ENCODE results near the gene NDUFS2. TPM values are rescaled to one million over a fixed set of nuclear protein-coding genes. Genes with fewer than 3 reads are reported as not detected.

The NDUFS2 gene
- total RNA-seq, 1 experiment from 2014 or later = 94.9 TPM

DNA sequence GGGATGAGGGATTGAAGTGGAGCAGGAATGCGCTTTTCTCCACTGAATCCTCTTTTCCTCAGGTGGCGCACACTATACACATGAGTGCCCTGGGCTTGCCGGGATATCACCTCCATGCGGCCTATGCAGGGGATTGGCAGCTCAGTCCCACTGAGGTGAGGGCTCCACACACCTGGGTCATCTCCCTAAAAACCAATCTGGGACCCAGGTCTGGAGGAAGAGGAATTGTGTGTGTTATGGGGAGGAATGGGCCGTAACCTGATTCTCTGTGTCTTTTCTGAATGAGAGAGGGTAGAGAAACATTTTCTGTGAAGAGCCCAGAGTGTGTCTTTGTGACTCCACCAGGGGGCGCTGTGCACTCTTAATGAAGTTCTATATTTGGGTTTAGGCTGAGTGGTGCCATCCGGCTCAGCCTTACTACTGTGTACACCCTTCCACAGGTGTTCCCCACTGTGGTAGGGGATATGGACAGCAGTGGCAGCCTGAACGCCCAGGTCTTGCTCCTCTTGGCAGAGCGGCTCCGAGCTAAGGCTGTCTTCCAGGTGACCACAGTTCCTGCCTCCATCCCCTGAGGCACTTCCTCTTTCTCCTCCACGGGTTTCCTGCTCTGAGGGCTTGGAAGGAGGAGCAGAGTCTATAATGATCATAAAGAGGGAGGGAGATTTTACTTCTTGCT is 25.2 kb downstream of the NDUFS2 start:
- CTCF ChIA-PET = interaction anchor here (0.5 to 2.5 kb wide), 5 partner anchors 11 to 156 kb away, joined by 4 to 30 read pairs (median 5); partner anchors contain the start of gene NR1I3
- TF ChIP-seq, protein P1, sequence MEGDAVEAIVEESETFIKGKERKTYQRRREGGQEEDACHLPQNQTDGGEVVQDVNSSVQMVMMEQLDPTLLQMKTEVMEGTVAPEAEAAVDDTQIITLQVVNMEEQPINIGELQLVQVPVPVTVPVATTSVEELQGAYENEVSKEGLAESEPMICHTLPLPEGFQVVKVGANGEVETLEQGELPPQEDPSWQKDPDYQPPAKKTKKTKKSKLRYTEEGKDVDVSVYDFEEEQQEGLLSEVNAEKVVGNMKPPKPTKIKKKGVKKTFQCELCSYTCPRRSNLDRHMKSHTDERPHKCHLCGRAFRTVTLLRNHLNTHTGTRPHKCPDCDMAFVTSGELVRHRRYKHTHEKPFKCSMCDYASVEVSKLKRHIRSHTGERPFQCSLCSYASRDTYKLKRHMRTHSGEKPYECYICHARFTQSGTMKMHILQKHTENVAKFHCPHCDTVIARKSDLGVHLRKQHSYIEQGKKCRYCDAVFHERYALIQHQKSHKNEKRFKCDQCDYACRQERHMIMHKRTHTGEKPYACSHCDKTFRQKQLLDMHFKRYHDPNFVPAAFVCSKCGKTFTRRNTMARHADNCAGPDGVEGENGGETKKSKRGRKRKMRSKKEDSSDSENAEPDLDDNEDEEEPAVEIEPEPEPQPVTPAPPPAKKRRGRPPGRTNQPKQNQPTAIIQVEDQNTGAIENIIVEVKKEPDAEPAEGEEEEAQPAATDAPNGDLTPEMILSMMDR (IDR thresholded peaks at IDR 0.05) = peak; percentile 88
- no peak for TF ChIP-seq SIN3A (IDR thresholded peaks at IDR 0.05; ENCODE audit: borderline replicate concordance, insufficient read depth, low read depth, low read length)
- POLR2A ChIA-PET = no interaction called here
- DNase-seq (ENCODE audit: low read depth, low spot score) = peak; percentile 39
- Histone ChIP-seq H3K27me3 (ENCODE audit: control insufficient read depth, insufficient read depth, low read length) (no peaks in the 10 kb centered on the region), H3K27ac (ENCODE audit: low read length) (peak overlapping the region; percentile 90), H3K9me3 (ENCODE audit: control insufficient read depth, insufficient read depth, low read depth, low read length) (no peaks in the 10 kb centered on the region), H3K4me3 (ENCODE audit: low read depth in 2 of 2, low read length in 2 of 2) (peak overlapping the region; percentile 82 to 86; a peak in 2 of 4 replicates), H3K4me1 (ENCODE audit: control insufficient read depth, insufficient read depth, low read length) (peaks cover 19% of the 10 kb centered on the region), H3K36me3 (ENCODE audit: control insufficient read depth, insufficient read depth, low read length) (peaks cover 2% of the 10 kb centered on the region; the same call in 1 of the 2 replicates)
- ATAC-seq = peak; percentile 76
- in situ Hi-C loops (cut with HindIII; ENCODE audit: low pct_unique_long_range_greater_than_20kb, low sequenced_read_pairs) (no loop called here), intact Hi-C loops (cut with micrococcal nuclease; ENCODE audit: unreplicated experiment) (loop anchor here (5.0 kb wide), 2 partner anchors 65 to 145 kb away; no protein-coding TSS in a partner anchor)
- BruUV-seq (replicated peaks) = TSS peak; percentile 64

- DNase-seq (ENCODE audit: low read depth, low spot score) (no peak), ATAC-seq (no peak)
- in situ Hi-C loops (cut with HindIII; ENCODE audit: low pct_unique_long_range_greater_than_20kb, low sequenced_read_pairs) (no loop called here), intact Hi-C loops (cut with micrococcal nuclease; ENCODE audit: unreplicated experiment) (loop anchor here (5.0 kb wide), 2 partner anchors 64 to 144 kb away; no protein-coding TSS in a partner anchor)
- POLR2A ChIA-PET = no interaction called here
- H3K27me3 ChIP-seq (ENCODE audit: control insufficient read depth, insufficient read depth, low read length) = no peaks in the 10 kb centered on the region
- TF ChIP-seq POLR2AphosphoS5 (IDR thresholded peaks at IDR 0.05; ENCODE audit: low read depth, low read length) = no peak
- TF ChIP-seq, protein P1 (IDR thresholded peaks at IDR 0.05) = no peak
- TF ChIP-seq TCF7L2 (IDR thresholded peaks at IDR 0.05; ENCODE audit: low read depth, low read length) = no peak
- no peak for TF ChIP-seq REST (IDR thresholded peaks at IDR 0.05; ENCODE audit: insufficient read depth in 1 of 2, low read depth in 2 of 2, low read length in 1 of 2)
- no peak for TF ChIP-seq SIN3A (IDR thresholded peaks at IDR 0.05; ENCODE audit: borderline replicate concordance, insufficient read depth, low read depth, low read length)
- no TSS peak for BruUV-seq (replicated peaks)
- H3K4me3 ChIP-seq (ENCODE audit: low read depth in 2 of 2, low read length in 2 of 2) = no peak overlapping the region
- peaks cover 19% of the 10 kb centered on the region for H3K4me1 ChIP-seq (ENCODE audit: control insufficient read depth, insufficient read depth, low read length)
- H3K9me3 ChIP-seq (ENCODE audit: control insufficient read depth, insufficient read depth, low read depth, low read length) = no peaks in the 10 kb centered on the region
- CTCF ChIA-PET = interaction anchor here (0.6 kb wide), 1 partner anchor 9 kb away, joined by 3 read pairs; no protein-coding TSS in a partner anchor
- no peak overlapping the region for H3K27ac ChIP-seq (ENCODE audit: low read length)
- peaks cover 2% of the 10 kb centered on the region; the same call in 1 of the 2 replicates for H3K36me3 ChIP-seq (ENCODE audit: control insufficient read depth, insufficient read depth, low read length)
These were observed 25.9 kb downstream of the NDUFS2 start for GRCh38 chr1:161228032-161228431.
